ENCODE data around the gene POTED.
"Not testable (repeated sequence)": the region's sequence is repeated elsewhere in the genome, so short reads cannot be mapped to it uniquely, and the experiment has no call there.

The POTED gene

DNA sequence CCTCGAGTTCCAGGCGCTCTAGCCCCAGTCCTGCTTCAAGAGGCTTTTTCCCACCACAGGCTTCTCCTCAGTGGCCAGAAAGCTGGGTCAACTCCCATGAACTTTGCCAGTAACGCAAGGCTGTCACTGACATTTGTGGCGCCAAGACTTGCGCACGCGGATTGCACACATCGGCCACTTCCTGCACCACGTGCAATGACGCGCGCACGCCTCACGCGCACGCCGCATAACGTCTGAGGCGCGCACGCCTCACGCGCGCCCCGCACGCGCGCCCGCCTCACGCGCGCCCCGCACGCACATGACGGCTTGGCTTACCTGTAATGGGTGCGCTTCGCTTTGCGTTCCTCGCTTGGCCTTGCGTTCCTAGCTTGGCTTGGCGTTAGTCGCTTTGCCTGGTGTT is at the start of gene POTED:
Gene POTED (plus strand): TSS at position 301 of the 400 bp plus-strand sequence. CDS start 452 bp downstream, outside the sequence.
- not testable (repeated sequence) for DNase-seq

DNA sequence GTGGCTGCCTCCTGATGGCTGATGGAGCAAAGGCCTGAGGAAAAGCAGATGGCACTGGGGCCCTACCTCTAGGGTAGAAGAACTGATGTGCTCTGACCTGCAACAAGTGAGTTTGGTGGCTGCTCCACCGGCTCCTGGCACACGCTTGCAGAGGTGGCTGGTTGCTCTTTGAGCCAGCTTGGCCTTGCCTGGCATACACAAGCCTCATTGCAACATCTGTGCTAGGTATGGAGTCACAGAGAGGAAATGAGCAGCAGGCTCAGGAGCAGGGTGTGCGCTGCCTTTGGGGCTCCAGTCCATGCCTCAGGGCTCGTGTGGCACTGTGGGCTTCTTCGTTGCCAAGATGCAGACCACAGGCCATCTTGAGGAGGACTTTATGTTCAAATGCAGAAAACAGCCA is 40.5 kb downstream of the POTED start:
- DNase-seq, result not testable (repeated sequence)

DNA sequence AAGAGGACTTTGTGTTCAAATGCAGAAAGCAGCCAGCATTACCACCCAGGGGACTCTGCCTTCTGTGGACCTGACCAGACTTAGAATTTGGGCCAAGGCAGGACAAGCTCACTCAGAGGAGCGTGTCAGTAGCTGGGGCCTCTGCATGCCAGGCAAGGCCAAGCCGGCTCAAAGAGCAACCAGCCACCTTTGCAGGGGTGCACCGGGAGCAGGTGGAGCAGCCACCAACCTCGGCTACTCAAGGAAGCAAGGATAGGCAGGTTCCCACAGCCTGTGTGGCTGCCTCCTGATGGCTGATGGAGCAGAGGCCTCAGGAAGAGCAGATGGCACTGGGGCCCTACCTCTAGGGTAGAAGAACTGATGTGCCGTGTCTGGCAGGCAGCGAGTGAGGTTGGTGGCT is 42.2 kb downstream of the POTED start:
- DNase-seq, result not testable (repeated sequence)

Data from NCI-H69 (cell line).